Measurements from ENCODE around the gene BLACAT1.

DNA sequence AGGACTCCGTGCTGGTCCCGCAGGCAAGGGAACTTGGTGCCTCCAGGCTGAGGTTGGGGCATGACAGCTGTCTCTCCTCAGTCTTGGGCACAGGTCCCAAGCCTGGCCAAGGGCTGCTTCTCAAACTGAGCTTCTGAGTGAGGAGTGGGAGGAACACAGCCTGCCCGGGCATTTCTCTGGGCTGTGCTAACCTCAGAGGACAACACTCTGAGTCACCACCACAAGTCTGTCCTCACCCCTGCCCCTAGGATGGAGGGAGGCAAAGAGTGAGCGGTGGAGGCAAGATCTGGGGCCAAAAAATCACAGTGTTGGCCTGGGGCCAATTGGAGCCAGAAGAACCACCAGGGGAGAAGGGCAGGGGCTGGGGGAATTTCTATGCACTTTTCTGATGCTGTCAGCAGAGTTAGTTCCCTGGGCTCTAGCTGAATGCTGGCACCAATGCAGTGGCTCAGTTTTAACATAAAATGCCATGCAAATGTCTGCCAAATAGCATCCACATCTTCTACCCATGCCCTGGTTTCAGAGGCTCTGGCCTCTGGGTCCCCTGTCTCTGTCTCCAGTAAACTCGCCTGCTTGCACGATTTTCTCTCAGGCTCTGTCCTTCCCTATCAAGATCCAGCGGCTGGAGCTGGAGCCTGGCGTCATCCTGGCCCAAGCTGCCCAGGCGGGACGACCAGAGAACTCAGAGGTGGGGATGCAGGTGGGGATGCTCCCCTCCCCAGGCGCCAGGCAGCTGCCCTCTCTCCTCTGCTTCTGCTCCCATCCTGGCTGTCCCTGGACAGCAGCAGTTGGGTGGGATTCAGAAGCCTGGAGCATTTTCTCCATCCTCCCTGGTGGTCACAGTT is 37.6 kb upstream of the BLACAT1 start:
- TF ChIP-seq, protein P1, sequence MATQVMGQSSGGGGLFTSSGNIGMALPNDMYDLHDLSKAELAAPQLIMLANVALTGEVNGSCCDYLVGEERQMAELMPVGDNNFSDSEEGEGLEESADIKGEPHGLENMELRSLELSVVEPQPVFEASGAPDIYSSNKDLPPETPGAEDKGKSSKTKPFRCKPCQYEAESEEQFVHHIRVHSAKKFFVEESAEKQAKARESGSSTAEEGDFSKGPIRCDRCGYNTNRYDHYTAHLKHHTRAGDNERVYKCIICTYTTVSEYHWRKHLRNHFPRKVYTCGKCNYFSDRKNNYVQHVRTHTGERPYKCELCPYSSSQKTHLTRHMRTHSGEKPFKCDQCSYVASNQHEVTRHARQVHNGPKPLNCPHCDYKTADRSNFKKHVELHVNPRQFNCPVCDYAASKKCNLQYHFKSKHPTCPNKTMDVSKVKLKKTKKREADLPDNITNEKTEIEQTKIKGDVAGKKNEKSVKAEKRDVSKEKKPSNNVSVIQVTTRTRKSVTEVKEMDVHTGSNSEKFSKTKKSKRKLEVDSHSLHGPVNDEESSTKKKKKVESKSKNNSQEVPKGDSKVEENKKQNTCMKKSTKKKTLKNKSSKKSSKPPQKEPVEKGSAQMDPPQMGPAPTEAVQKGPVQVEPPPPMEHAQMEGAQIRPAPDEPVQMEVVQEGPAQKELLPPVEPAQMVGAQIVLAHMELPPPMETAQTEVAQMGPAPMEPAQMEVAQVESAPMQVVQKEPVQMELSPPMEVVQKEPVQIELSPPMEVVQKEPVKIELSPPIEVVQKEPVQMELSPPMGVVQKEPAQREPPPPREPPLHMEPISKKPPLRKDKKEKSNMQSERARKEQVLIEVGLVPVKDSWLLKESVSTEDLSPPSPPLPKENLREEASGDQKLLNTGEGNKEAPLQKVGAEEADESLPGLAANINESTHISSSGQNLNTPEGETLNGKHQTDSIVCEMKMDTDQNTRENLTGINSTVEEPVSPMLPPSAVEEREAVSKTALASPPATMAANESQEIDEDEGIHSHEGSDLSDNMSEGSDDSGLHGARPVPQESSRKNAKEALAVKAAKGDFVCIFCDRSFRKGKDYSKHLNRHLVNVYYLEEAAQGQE (IDR thresholded peaks at IDR 0.05; ENCODE audit: insufficient read depth in 1 of 2, low read depth in 2 of 2, low read length in 1 of 2) = no peak
- TF ChIP-seq, protein P2, sequence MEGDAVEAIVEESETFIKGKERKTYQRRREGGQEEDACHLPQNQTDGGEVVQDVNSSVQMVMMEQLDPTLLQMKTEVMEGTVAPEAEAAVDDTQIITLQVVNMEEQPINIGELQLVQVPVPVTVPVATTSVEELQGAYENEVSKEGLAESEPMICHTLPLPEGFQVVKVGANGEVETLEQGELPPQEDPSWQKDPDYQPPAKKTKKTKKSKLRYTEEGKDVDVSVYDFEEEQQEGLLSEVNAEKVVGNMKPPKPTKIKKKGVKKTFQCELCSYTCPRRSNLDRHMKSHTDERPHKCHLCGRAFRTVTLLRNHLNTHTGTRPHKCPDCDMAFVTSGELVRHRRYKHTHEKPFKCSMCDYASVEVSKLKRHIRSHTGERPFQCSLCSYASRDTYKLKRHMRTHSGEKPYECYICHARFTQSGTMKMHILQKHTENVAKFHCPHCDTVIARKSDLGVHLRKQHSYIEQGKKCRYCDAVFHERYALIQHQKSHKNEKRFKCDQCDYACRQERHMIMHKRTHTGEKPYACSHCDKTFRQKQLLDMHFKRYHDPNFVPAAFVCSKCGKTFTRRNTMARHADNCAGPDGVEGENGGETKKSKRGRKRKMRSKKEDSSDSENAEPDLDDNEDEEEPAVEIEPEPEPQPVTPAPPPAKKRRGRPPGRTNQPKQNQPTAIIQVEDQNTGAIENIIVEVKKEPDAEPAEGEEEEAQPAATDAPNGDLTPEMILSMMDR (IDR thresholded peaks at IDR 0.05) = no peak
- TF ChIP-seq SIN3A (IDR thresholded peaks at IDR 0.05; ENCODE audit: borderline replicate concordance, insufficient read depth, low read depth, low read length) (no peak), POLR2AphosphoS5 (IDR thresholded peaks at IDR 0.05; ENCODE audit: low read depth, low read length) (no peak), TCF7L2 (IDR thresholded peaks at IDR 0.05; ENCODE audit: low read depth, low read length) (no peak)

Measured in Panc1 (cell line).